ENCODE results near the gene CGB1. TPM values are rescaled to one million over a fixed set of nuclear protein-coding genes. Genes with fewer than 3 reads are reported as not detected.
A peak's percentile ranks its signal among the peaks of the same experiment; 100 is the strongest.

Gene CGB1
- polyA plus RNA-seq, 2 of the 4 experiments (the other 2 are of a cell fraction), result 0.13 TPM; not detected in 1

GRCh38 chr19:49020342-49020741 lies 16.4 kb downstream of the CGB1 start:
- WGBS (ENCODE audit: missing lambda C conversion rate), result 95% methylated on average over 11 of the region's 11 CpGs
- Histone ChIP-seq H3K9me3 (no peaks in the 10 kb centered on the region), H3K4me2 (no peak overlapping the region), H3K27ac (no peak overlapping the region), H3K4me1 (peaks cover 14% of the 10 kb centered on the region; the same call in 2 of the 3 replicates), H3K4me3 (no peak overlapping the region)
- POLR2A ChIA-PET, result interaction anchor here (1.3 kb wide), 1 partner anchor 148 kb away, joined by 3 read pairs; the partner anchor contains the start of gene PPP1R15A
- TF ChIP-seq HMGXB4 (CRISPR knock-in tag; IDR thresholded peaks at IDR 0.05; ENCODE audit: borderline replicate concordance) (no peak), ATOH8 (CRISPR knock-in tag; IDR thresholded peaks at IDR 0.05; ENCODE audit: low read depth) (no peak), REST (IDR thresholded peaks at IDR 0.05) (no peak), HOXB13 (CRISPR knock-in tag; IDR thresholded peaks at IDR 0.05; ENCODE audit: low read depth) (no peak), ZNF302 (CRISPR knock-in tag; IDR thresholded peaks at IDR 0.05) (no peak), TFCP2L1 (CRISPR knock-in tag; IDR thresholded peaks at IDR 0.05) (no peak)
- CTCF ChIA-PET, result interaction anchor here (0.5 to 21.8 kb wide), 11 partner anchors 14 to 187 kb away, joined by 3 to 408 read pairs (median 6); partner anchors contain the start of genes GYS1, KCNA7, NTF4 and RUVBL2
- no peak for FAIRE-seq
- no peak for DNase-seq (ENCODE audit: low read depth in 1 of 2, low spot score in 1 of 2)
- ATAC-seq, result peak in 1 of 2 experiments; percentile 1; a peak in 2 of 6 replicates

- CTCF ChIA-PET, result interaction anchor here (0.6 to 21.8 kb wide), 16 partner anchors 10 to 392 kb away, joined by 3 to 408 read pairs (median 6); partner anchors contain the start of genes GYS1, KCNA7, NTF4 and RUVBL2
- Histone ChIP-seq H3K4me3 (peak overlapping the region; percentile 47), H3K9me3 (no peaks in the 10 kb centered on the region), H3K27ac (peak overlapping the region; percentile 45 to 70; a peak in 5 of 6 replicates), H3K4me2 (peak overlapping the region; percentile 79), H3K4me1 (peaks cover 14% of the 10 kb centered on the region; the same call in 2 of the 3 replicates)
- peak; percentile 52 to 73 for ATAC-seq
- peak; percentile 74 to 77 for DNase-seq (ENCODE audit: low read depth in 1 of 2, low spot score in 1 of 2)
- POLR2A ChIA-PET, result interaction anchor here (0.6 to 1.8 kb wide), 8 partner anchors 9 to 433 kb away, joined by 3 to 16 read pairs (median 4); partner anchors contain the start of genes CGB7, GYS1, LIN7B and RUVBL2
- TF ChIP-seq SREBF2 (IDR thresholded peaks at IDR 0.05) (no peak), CTCF (IDR thresholded peaks at IDR 0.05) (peak; percentile 44), CHD2 (IDR thresholded peaks at IDR 0.05; ENCODE audit: low read length, partially characterized antibody) (peak; percentile 49), PBX3 (IDR thresholded peaks at IDR 0.05) (peak; percentile 18; the same call in 1 of the 2 replicates), JUN (IDR thresholded peaks at IDR 0.05) (peak in 1 of 2 experiments; percentile 42; a peak in 1 of 5 replicates), NPAS2 (CRISPR knock-in tag; IDR thresholded peaks at IDR 0.05; ENCODE audit: borderline replicate concordance) (no peak), RAD21 (conservative IDR thresholded peaks at IDR 0.05 in 1 of 2, IDR thresholded peaks at IDR 0.05 in 1 of 2) (peak in 1 of 2 experiments; percentile 27; a peak in 1 of 5 replicates), HOXB5 (CRISPR knock-in tag; IDR thresholded peaks at IDR 0.05) (0 out of 2 replicates have a peak, but pooled peaks have one; percentile 11), REST (IDR thresholded peaks at IDR 0.05) (0 out of 2 replicates have a peak, but pooled peaks have one; percentile 17)
- 37% methylated on average over 17 of the region's 41 CpGs for WGBS (ENCODE audit: missing lambda C conversion rate)
- no peak for FAIRE-seq
These were observed 17.3 kb downstream of the CGB1 start for GRCh38 chr19:49019242-49019932.
